Raji (cell line): ENCODE data around the gene NUP50.

Experiments
- POLR2A ChIP-seq: IDR thresholded peaks from 2 replicates; pipeline ENCODE4 v1.6.1; 2011; ENCODE audit warnings: low read depth, low read length, control low read depth; ENCODE audit not compliant: insufficient read depth

NUP50 gene

DNA sequence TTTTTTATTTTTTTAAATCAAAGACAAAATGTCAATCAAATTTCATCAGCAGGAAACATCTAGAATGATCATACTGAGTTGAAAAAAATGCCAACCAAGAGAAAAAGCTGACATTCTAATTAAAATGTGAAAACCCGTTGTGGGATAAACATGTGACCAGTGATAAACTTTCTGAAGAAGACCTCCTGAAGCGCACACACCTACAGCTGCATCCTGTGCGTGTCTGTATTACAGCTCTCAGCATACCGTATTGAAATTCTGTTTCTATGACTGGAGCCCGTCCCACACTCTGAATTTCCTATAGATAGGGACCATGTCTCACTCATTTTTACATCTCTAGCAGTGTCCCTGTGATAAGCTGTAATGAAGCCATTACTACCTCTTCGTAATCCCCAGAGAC is 12.2 kb upstream of the NUP50 start:
- TF ChIP-seq POLR2A, result no peak

DNA sequence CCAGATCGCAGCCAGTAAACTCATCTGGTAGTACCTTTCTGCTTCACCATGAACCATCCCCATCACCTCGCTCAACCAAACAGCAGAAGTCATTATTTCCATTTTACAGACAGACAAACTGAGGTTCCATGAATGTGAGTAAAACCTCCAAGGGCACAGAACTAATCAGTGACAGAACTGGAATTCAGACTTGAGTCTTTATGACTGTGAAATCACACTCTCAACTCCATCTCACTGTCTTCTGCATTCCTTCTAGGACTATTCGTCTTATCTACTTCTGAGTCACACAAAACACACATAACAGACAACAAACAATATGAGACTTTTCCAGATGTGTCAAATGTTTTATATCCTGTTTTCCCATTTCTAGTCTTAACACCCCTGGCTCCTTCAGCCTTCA is 9.3 kb upstream of the NUP50 start:
- no peak for TF ChIP-seq POLR2A

DNA sequence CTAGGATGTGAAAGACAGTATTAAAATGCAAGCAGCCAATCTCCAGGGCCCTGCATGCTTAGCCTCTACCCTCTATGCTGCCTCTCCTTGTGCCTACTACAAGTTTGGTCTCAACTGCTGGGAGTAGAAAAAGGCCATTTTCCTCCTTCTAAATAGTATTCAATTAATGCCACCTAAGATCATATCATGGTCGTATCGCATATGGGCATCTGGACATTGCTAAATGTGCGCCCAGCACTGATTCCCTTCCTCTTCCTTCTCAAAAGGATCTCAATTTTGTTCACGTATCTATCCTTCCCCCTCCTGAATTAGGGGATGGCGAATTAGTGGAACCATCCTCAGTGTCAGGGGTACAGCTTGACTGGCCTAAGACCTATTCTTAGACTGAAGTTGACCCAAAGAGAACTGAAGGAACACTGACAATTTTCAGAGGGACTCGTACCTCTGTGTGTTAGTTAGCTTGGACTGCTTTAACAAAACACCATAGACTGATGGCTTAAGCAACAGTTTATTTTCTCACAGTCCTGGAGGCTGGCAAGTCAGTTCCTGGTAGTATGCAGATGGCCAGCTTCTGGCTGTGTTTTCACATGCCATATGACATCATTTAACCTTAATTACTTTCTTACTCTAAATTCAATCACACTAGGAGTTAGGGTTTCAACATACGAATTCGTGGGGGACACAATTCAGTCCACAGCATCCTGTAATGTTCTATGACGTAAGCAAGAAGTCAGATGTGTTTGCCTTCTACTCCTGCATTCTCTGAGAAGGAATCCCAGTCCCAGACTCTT is 8.5 kb upstream of the NUP50 start:
- TF ChIP-seq POLR2A, result no peak

DNA sequence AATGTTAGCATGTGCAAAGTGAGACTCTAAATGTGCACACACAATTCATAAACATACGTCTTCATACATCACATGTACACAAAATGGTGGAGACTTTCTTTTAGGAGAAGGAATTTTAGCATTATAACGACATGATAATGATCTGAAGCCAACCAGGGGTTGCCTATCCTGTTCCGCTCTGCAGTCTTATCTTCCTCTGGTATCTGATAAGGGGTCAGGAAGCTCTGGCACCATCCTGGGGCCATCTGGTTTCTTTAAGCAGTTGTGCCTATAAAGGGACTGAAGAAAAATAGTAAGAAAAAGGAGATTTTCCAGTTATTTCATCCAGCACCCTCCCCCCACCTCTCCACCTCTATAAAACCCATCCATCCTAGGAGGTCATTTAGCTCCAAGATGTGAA is 5.8 kb upstream of the NUP50 start:
- no peak for TF ChIP-seq POLR2A

DNA sequence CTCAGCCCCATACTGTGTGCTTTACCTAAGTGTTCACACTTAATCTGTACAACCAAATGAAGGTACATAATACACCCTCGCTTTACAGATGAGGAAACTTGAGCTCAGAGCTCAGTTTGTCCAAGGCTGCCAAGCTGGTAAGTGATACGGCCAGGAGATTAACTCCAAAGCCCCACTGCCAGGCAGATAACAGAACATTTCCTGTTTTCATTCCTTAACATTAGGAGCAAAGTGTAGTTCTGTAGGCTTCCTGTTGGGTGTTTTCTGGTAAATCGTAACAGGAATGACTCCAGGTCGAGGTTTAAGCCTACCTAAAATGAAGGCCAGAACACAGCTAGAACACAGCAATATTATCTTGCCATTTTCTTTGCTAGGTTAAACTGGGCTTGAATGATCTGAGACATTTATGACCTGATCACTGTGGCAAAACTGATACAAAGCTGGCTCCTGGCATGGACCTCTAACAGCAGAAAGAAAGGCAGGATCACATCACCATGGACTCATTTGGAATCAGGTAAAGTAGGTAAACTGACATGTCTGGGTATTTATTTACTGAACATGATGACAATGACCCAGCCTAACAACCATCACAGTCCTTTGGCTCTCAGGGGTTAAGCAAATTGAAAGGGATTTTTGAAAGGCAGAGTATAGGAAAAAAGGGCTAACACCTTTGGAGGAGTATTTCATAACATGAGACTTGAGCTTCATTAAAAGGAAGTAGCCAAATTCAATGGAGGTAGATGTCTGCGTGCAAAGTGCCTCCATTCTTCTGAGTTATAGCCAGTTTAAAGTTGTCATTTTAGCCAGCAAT is 3.9 kb upstream of the NUP50 start:
- TF ChIP-seq POLR2A, result no peak

DNA sequence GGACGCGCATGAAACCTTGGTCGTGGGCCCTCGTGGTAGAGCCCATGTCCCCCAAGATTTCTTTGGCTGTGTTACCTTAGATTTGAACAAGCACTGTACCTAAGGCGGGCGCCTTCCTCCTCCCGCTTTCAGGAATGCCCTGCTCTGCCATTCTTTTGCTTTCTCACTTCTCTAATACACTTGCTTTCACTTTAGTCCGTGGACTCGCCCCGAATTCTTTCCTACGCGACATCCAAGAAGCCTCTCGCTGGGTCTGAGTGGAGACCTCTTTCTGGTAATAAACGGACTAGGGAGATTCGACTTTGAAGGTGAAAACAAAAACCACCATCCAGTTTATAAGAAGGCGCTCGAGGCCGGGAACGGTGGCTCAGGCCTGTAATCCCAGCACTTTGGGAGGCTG is 1.2 kb upstream of the NUP50 start:
- TF ChIP-seq POLR2A, result no peak

DNA sequence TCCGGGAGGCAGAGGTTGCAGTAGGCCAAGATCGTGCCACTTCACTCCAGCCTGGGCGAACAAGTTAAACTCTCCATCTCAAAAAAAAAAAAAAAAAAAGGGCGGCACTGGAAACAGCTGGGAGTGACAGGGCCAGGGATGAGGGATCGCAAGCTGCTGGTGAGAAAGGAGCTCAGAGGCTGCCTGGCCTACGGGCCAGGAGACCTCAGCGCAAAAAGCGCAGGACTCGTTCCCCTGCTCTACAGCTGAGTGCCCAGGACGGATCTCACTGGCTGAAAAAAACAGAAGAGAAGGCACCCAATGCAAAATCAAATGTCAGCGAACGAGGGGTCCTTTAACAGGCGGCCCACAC is 650 bp upstream of the NUP50 start:
- TF ChIP-seq POLR2A, result no peak

DNA sequence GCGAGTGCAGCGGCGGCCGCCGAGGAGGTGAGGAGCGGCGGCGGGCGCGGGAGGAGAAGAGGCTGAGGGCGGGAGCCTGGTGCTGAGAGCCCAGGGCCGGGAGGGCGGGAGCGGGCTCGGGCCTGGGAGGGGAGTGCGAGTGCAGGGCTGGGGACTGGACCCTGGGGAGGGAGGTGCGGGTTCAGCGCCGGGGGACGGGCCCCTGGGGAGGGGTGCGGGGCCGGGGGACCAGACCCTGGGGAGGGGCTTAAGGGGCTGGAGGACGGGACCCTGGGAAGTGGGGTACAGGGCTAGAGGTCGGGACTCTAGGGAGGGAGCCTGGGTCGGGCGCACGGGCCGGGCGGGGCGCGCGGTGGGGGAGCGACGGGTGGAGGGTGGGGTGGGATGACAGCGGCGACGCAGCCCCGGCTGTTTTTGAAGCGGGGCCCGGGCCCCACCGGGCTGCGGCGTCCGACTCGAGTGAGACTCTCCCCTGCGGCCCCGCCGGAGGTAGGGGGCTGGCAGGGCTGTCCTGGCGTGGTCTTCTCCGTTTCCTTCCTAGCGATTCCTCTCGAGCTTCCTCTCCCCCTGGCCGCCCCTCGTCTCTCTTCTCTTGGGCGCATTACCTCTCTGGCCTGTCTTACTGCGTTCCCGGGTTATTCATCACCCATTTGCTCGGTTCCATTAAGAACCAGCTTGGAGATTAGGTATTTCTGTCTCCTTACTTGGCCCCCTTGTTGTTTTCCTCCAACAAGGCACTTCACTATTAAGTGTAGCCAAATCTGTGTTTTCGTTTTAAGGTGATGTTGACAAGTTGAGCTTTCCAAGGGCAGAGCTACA is 754 bp downstream of the NUP50 start:
- TF ChIP-seq POLR2A, result no peak

DNA sequence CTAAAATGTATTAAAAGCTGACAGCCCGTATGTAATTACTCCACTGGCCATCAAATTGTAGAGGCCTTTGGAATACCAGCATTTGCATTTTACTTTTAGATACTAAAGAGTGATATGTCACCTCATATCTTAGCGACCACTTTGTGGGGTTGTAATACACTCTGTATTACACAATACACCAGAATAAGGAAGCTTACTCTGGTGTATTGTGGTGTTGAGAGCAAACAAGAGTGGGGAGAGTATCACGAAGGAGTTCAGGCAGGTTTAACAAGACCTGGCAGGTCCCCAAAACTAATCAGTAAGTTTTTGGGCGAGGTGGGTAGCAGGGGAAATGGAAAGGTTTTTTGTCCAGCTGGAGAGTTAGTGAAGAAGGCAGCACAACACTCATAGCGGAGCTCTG is 3.2 kb downstream of the NUP50 start:
- TF ChIP-seq POLR2A, result no peak

DNA sequence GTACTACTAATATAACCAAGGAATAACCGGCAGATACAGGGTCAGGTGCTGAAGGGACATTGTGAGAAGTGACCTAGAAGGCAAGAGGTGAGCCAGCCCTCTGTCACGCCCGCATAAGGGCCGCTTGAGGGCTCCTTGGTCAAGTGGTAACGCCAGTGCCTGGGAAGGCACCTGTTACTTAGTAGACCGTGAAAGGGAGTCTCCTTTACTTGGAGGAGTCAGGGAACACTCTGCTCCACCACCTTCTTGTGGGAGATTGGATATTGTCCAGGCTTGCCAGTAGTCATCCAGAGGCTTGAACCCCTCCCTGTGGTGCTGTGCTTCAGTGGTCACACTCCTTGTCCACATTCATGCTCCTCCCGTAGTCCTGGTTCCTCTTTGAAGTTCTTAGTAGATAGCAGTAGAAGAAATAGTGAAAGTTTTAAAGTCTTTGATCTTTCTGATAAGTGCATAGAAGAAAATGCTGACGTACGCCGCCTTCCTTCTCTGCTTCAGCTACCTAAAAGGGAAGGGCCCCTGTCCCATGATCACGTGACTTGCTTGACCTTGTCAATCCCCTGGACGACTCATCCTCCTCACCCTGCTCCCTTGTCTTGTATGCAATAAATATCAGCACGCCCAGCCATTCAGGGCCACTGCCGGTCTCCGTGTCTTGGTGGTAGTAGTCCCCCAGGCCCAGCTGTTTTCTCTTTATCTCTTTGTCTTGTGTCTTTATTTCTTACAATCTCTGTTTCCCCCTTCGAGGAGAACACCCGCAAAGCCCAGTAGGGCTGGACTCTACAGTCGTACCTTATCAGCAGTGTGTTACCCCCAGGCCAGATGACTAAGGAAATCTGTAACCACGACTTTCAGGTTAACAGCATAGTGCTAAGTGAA is 6.1 kb downstream of the NUP50 start:
- TF ChIP-seq POLR2A, result no peak

DNA sequence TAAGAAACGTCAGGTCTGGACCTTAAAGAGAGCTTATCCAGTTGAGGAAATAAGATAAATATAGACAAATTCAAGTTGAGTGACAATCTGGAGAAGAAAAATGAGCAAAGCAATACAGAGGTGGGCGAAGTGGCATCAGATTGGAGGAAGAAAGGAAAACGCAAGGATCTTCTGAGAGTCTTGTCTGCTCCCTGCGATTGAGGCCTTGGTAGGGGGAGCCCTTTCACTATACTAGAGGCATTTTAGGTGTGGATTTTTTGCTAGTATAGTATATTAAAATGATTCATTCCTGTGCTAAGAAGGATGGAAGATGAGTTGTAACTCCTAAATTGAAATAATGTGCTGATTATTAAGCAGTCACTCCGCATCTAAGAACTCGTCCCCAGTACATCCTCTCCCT is 8.1 kb downstream of the NUP50 start:
- TF ChIP-seq POLR2A, result no peak

DNA sequence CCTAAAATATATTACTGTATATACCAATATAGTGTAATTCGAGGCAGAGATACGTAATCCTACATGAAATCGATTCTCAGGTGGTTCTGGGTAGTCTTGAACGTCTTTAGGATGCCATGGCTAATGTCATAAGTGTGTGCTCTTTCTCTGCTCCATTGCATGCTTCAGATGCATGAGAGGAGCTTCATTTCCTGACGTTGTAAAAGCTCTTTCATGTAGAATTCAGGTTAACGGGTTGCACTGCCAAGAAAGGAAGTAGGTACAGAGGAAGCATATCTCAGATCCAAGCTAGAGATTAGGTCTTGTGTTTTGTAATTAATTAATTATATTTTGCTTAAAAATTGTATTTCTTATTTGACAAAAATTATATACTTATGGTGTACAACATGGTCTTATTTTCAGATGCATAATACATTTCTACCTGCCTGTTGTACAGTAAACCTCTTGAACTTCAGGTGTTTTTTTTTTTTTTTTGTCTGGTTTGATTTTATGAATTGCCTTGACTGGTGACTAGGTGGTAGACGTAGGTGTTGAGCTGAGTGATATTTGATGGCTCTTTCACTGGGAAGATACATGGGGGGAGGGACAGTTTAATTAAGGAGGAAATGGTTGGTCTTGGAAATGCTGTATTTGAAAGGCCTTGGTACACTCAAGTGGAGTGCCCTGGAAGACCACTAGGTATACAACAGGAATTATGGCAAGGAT is 9.3 kb downstream of the NUP50 start:
- TF ChIP-seq POLR2A, result no peak

DNA sequence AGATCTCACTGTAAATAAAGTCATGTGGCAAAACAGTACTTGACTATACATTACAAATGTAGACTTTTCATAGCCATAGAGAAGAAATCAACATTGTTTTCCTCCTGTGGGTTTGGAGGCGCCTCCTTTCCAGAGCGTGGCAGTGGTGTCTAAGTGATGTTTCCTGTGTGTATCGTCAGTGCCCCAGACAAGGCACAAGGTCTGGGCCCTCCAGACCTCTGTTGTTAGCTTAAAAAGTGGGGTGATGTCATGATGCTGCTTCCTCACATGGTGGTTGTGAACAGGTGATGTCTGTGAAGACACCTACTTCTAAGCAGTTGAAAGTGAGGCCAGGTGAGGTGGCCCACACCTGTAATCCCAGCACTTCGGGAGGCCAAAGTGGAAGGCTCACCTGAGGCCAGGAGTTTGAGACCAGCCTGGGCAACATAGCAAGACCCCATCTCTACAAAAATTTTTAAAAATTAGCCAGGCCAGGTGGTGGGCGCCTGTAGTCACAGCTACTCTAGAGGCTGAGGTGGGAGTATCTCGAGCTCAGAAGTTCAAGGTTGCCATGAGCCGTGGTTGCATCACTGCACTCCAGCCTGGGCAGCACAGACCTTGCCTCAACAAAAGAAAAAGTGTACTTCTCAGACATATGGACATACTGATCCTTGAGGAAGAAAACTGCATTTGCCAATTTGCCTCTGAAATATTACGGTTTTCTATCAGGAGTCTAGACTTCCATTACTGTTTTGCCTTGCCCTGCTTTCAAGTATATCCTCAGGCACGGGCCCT is 15.7 kb downstream of the NUP50 start:
- no peak for TF ChIP-seq POLR2A
